Measurements from ENCODE around the gene TRIM7.
"Not testable (repeated sequence)": the region's sequence is repeated elsewhere in the genome, so short reads cannot be mapped to it uniquely, and the experiment has no call there.

DNA sequence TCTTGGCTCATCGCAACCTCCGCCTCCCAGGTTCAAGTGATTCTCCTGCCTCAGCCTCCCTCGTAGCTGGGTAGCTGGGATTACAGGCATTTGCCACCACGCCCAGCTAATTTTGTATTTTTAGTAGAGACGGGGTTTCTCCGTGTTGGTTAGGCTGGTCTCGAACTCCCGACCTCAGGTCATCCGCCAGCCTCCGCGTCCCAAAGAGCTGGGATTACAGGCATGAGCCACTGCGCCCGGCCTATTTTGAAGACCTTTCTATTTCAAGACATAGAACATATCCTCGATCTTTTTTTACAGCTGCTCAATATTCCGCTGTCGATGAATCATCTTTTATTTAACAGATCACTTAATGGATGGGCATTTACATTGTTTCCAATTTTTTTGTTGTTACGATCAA is 5.7 kb upstream of the TRIM7 start:
- TF ChIP-seq, protein P1, sequence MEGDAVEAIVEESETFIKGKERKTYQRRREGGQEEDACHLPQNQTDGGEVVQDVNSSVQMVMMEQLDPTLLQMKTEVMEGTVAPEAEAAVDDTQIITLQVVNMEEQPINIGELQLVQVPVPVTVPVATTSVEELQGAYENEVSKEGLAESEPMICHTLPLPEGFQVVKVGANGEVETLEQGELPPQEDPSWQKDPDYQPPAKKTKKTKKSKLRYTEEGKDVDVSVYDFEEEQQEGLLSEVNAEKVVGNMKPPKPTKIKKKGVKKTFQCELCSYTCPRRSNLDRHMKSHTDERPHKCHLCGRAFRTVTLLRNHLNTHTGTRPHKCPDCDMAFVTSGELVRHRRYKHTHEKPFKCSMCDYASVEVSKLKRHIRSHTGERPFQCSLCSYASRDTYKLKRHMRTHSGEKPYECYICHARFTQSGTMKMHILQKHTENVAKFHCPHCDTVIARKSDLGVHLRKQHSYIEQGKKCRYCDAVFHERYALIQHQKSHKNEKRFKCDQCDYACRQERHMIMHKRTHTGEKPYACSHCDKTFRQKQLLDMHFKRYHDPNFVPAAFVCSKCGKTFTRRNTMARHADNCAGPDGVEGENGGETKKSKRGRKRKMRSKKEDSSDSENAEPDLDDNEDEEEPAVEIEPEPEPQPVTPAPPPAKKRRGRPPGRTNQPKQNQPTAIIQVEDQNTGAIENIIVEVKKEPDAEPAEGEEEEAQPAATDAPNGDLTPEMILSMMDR (optimal IDR thresholded peaks at IDR 0.05 in 1 of 3, IDR thresholded peaks at IDR 0.05 in 1 of 3, conservative IDR thresholded peaks at IDR 0.05 in 1 of 3; ENCODE audit: extremely low read depth in 1 of 3, insufficient read depth in 2 of 3, low read length in 3 of 3): not testable (repeated sequence)
- not testable (repeated sequence) for TF ChIP-seq EZH2 (IDR thresholded peaks at IDR 0.05; ENCODE audit: low read length)

Measured in keratinocyte (primary cell).